C1 segment of cervical spinal cord (tissue), 14 donors: Measurements from ENCODE around the gene METRN.
"Not testable (repeated sequence)": the region's sequence is repeated elsewhere in the genome, so short reads cannot be mapped to it uniquely, and the experiment has no call there.

ENCODE experiments used
- DNase-seq, 14 donors: peaks; one replicate each; lab custom pipeline; 2025; lab: John Stamatoyannopoulos, UW

The METRN gene

GRCh38 chr16:709566-710499, 5.1 kb upstream of the METRN start:
- DNase-seq: peak in 12 of 14 donors; percentile 21 to 93 (median 60)

GRCh38 chr16:710500-711075, 4.3 kb upstream of the METRN start:
- DNase-seq: no peak

DNA sequence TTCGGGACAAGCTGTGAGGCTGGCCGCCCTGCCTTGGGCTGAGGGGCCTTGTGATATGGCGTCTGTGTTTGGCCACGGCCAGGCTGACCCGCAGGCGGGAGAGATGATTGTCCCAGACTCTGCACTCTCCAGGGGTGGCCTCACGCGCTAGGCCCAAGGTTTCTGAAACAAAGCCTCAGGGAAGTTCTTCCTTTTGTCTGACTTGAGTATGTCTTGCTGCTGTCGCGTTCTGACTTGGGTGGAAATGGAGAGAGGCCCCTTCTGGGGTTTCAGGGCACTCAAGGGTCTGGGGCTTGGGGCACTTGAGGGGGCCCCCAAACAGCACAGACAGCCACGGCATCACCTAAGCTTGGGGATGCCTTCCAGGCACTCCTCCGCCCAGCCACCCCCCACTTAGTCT, 3.8 kb upstream of the METRN start:
- no peak for DNase-seq

GRCh38 chr16:711548-712320, 3.2 kb upstream of the METRN start:
- DNase-seq: peak in 10 of 14 donors; percentile 33 to 84 (median 54)

DNA sequence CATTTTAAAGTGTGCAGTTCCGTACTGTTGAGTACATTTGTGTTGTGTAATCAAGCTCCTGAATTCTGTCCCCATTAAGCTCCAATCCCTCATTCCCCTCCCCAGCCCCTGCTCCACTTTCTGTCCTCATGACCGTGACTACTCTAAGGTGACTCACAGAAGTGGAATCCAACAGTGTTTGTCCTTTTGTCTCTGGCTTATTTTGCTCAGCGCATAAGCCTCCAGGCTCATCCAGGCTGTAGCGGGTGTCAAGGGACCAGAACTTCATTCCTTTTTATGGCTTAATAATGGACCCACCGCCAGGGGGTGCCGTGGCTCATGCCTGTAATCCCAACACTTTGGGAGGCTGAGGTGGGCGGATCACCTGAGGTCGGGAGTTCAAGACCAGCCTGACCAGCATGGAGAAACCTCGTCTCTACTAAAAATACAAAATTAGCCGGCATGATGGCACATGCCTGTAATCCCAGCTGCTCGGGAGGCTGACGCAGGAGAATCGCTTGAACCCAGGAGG, 2.1 kb upstream of the METRN start:
- DNase-seq: not testable (repeated sequence)

DNA sequence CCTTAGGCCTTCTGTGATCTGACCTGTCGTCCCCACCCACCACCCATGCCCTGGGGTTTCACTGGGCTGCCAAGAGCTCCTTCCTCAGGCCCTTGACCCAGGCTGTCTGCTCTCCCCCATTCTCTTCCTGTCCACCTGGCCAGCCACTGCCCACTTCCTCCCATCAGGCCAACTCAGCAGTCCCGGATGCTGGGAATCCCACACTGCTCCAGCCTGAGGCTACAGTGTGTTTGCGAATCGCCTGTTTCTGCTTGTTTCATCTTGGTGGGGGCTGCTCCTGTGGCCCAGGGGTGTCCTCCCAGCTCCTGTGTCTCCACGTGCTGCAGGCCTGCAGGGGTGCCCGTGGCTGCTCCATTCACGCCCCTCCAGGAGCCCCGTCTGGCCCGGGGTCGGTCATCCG, 839 bp upstream of the METRN start:
- DNase-seq: no peak

- DNase-seq: peak in 3 of 14 donors; percentile 58 to 71 (median 66)
Measured at GRCh38 chr16:715477-716199, 720 bp downstream of the METRN start.

- peak in 13 of 14 donors; percentile 51 to 91 (median 82) for DNase-seq
Measured at GRCh38 chr16:716200-716568, 1.3 kb downstream of the METRN start.

DNA sequence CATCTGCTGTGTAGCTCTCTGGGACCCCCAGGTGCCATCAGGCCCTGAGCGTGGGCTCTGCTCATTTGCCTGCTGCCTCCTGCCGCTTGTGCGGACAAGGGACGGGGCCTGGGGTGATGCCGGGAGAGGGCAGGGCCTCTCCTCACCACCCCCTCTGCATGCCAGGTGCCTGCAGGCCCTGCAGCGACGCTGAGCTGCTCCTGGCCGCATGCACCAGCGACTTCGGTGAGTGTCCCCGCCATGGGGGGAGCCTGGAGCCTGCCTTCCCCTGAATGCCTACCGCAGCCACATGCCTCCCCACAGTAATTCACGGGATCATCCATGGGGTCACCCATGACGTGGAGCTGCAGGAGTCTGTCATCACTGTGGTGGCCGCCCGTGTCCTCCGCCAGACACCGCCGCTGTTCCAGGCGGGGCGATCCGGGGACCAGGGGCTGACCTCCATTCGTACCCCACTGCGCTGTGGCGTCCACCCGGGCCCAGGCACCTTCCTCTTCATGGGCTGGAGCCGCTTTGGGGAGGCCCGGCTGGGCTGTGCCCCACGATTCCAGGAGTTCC, 1.9 kb downstream of the METRN start:
- peak in 2 of 14 donors; percentile 25 to 65 for DNase-seq

- peak in 2 of 14 donors; percentile 38 to 49 for DNase-seq
Measured at GRCh38 chr16:717450-718245, 2.7 kb downstream of the METRN start.

GRCh38 chr16:718389-718788, 3.5 kb downstream of the METRN start:
- no peak for DNase-seq

DNA sequence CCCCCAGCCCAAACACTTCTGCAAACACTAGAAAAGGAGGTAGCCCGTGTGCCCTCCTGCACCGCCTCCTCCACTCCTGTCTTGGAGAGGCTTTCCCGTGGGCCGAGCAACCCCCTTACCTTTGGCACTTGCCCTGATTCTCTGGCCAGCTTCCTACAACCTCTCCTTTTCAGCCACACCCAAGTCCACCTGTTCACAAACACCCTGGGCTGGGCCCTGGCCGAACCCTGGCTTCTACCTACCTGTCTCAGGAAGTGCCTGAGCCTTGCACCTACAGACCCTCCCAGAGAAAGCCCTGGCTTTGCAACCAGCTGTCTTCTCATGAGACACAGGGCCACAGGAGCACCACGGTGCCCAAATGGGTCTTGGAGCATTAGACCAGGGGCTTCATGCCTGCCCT, 4.0 kb downstream of the METRN start:
- DNase-seq: no peak

DNA sequence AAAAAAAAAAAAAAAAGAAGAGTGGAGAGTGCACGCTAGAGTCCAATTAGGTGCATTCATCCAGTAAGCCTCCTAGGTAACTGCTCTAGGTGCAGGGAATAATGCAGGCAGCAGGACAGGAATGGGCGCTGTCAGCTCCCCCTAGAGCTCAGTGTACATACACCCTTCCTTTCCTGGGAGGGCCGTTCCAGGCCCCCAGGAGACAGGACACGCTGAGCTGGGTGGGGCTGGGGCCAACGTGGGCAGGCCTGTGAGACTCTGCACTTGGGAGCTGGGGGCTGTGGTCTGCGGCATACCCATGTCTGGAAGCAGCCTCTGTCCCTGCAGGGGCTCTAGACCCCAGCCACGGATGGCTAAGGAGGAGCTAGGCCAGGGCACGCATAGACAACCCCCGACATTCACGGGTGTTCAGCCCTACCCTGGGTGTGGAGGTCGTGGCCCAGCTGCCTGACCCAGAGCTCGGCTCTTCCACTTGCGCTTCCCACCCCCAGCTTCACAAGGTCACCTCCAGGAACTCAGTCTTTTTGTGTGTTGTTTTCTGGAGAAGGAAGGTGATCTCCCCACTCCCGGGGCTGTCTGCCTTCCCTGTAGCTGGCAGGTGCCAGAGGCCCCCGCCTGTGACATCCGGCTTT, 5.0 kb downstream of the METRN start:
- peak in 2 of 14 donors; percentile 50 to 60 for DNase-seq

- peak in 11 of 14 donors; percentile 48 to 89 (median 68) for DNase-seq
Measured at GRCh38 chr16:720447-720989, 5.6 kb downstream of the METRN start.

- DNase-seq: peak in 13 of 14 donors; percentile 61 to 90 (median 77)
Measured at GRCh38 chr16:720990-721764, 6.3 kb downstream of the METRN start, which contains the start of gene ANTKMT. TSS of gene ANTKMT (plus strand) at chr16:721146. CDS start at chr16:721275, 129 bp downstream.

- no peak for DNase-seq
Measured at GRCh38 chr16:721765-722540, 7.0 kb downstream of the METRN start.

DNA sequence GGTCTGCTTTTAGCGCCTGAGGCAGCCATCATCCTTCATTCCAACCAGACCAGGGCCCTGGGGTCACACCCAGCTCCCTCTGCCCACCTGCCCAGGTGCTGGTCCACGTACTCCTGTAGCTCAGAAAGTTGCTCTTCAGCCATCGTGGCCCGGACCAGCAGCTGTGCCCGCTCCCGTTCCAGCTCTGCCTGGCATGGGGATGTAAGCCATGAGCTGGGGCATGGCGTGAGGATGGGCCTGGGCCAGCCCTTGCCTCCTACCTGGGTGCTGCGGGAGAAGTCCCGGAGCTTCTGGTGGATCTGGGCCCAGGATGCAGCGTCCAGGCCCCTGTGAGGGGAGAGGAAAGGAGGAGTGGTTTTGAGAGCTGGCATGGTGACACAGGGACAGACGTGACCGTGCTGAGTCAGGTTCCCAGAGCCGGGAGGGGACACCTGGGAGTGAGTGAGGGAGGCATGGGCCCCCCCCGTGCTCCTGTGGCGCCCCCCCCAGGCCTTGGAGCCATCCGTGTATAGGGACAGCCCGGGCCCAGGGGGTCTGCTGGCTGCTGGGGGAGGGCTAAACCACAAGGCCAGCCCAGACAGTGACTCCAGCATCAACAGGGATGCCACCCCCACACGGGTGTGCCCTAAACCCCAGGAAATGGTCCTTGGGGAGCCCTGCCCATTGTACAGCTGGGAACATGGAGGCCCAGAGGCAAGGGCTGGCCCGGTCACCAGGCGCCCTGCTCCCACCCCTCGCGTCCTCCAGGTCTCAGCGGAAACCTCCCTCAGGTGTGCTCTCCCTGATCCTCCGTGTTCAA, 8.1 kb downstream of the METRN start:
- no peak for DNase-seq
